ENCODE data around the gene APOL4.

GRCh38 chr22:36141481-36141880 lies 60.1 kb downstream of the APOL4 start:
- TF ChIP-seq POLR2A (IDR thresholded peaks at IDR 0.05): no peak
- TF ChIP-seq, protein P1, sequence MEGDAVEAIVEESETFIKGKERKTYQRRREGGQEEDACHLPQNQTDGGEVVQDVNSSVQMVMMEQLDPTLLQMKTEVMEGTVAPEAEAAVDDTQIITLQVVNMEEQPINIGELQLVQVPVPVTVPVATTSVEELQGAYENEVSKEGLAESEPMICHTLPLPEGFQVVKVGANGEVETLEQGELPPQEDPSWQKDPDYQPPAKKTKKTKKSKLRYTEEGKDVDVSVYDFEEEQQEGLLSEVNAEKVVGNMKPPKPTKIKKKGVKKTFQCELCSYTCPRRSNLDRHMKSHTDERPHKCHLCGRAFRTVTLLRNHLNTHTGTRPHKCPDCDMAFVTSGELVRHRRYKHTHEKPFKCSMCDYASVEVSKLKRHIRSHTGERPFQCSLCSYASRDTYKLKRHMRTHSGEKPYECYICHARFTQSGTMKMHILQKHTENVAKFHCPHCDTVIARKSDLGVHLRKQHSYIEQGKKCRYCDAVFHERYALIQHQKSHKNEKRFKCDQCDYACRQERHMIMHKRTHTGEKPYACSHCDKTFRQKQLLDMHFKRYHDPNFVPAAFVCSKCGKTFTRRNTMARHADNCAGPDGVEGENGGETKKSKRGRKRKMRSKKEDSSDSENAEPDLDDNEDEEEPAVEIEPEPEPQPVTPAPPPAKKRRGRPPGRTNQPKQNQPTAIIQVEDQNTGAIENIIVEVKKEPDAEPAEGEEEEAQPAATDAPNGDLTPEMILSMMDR (IDR thresholded peaks at IDR 0.05): no peak

All from testis (tissue), 2 donors.